HG03575 (cell line): ENCODE results near the gene MYBPC1.
"Not testable (repeated sequence)": the region's sequence is repeated elsewhere in the genome, so short reads cannot be mapped to it uniquely, and the experiment has no call there.

Source experiments
- ATAC-seq: cut with Tn5 transposase; IDR thresholded peaks from one replicate; pipeline ENCODE4 v1.9.1; 2021; ENCODE audit not compliant: unreplicated experiment, insufficient number of reproducible peaks, low FRiP score; ENCODE audit errors: extremely low read depth

The MYBPC1 gene

DNA sequence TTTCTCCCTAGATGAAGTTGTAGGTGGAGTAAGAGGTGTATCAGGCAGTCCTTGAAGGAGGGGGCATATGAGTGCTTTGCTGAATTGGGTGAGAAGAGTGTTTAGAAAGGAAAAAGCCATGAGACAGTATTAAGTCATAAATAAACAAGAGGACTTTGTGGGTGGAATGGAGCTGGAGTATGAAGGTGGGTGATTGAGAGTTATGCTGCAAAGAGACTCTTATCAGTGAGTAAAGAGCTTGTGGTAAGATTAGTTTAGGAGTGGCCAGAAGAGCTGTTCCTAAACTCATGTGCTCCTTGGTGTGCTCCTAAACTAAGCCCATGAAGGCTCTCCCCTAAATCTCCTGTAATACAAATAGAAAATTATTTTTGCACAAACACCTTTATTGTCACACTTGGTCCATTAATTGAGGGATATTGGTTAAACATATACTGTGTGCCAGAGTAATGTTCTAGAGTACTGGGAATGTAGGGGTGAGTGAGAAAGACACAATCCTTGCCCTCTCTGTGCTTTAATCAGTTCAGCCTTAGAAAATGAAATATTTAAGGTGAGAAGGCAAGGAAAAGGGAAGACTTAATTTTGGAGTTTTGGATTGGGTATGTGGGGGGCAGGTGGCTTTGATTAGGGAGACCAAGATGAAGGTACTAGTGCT, 112.5 kb downstream of the MYBPC1 start:
- no peak for ATAC-seq

DNA sequence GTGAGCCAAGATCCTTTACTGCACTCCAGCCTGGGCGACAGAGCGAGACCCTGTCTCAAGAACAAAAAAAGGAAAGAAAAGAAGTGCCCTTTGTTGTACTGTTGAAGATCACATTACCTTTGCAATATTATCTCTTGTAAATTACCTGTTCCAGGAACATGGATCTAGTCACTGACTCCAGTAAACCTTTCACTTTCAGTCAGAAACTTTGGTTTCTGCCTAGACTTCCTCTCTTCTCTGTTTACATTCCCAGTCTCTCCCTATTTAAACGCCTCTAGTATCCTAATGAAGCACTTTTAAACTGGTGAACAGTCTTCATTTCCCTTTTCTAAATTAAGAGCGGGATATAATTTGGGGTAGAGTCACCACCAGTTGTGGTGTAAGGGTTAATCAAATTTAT, 115.5 kb downstream of the MYBPC1 start:
- no peak for ATAC-seq

DNA sequence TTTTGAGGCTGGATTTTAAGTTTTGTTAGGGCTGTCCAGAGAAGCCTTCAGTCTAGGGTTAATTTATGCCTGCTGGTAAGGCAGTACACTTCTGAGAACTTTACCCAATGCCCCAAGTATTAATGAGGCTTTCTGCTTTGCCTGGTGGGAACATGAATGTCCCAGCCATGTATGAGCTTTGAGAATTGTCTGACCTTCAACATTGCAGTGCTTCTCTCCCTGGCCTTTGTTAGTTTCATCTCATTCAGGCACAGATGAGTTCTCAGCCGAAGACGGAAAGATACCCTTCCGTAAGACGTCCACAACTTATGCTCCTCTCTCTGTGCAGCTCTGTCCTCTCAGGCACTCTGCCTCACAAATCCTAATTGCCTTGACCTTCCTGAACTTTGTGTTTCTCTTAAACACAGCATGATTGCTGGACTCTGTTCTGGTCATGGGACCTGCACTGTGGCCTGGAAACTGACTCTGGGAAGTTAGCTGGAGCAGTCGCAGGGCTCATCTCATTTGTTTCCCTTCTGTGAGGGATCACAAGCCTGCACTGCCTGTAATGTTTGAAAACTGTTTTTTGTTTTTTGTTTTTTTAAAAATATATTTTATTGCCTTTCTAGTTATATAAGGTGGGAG, 118.4 kb downstream of the MYBPC1 start:
- no peak for ATAC-seq

DNA sequence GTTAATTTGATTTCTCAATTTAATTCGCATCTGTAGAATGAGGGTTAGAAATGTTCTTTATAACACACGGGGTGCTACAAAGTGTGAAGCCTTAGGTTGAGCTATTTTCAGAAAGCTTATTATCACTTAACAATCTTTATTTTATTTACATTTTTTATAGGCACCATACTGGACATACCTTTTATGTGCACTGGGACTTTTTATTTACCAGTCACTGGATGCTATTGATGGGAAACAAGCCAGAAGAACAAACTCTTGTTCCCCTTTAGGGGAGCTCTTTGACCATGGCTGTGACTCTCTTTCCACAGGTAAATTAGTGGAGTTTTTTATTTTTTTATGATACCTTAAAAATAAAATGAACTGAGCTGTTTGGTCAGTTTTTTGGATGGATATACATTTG, 119.2 kb downstream of the MYBPC1 start:
- no peak for ATAC-seq

DNA sequence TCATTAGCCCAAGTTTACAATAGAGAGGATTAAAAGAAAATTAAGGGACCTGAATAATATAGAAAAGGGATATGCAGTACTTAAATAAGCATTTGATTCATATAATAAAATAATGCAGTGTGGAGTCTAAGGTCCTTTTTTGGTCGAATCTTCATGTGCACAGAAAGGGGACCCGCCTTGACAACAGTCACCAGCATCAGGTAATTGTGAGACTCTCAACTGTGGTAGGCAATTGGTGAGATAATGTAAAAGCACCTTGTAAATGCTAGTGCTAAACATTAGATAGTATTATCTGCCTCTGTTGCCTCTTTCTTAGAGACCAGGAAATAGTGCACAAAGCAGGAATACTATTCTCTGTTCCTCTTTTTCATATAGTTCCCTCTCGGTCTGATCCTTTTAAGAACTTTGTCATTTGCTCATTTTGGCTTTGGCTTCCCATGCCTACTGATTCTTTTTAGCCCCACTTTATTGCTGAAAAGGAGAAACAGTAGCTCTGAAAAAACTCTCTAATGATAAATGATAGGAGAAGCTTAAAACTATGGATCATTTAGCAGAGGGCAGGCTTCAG, 120.2 kb downstream of the MYBPC1 start:
- ATAC-seq = no peak

DNA sequence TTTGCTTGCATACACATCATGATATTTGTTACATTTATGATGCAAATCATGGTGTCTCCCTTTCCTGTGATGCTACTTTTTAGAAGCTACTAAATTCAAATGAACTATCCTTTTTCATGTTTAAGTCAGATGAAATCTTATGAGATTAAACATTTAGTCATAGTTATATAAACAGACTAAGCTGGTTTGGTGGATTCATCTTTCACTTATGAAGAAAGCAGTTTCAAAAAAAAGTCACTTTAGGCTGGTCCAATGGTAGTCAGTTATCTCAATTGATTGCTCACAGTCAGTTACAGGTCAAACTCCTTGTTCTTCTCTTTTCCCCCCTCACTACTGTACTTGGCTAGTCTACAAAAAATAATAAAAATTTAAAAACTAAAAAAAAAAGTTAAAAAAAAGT, 124.8 kb downstream of the MYBPC1 start:
- ATAC-seq = no peak

DNA sequence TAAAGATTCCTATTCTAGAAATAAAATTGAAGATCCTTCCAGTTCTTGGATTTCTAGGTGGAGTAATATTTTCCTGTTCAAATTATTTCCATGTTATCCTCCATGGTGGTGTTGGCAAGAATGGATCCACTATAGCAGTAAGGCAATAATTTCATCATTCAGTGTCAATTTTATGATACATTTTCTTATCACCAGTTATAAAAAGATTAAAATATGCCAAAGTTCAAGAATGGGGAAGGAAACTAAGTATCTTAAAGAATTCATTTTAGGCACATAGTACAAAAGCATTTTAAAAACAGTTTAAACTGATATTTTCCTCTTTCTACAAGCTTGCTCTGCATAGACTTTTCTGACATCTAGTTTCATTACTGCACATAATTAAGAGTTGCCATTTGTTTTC, 125.3 kb downstream of the MYBPC1 start:
- no peak for ATAC-seq

DNA sequence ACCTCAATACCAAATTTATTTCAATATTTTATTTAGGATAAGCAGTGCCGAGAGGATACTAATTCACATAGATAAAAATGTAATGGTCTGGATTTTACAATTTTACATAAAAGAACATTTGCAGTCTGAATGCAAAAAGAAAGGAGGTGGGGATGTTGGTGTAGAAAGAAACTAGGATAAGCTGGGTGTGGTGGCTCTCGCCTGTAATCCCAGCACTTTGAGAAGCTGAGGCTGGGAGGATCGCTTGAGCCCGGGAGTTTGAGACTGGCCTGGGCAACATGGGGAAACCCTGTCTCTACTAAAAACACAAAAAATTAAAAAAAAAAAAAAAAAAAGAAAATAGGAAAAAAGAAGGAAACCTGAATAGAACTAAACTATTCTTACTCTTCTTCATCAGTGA, 127.6 kb downstream of the MYBPC1 start:
- no peak for ATAC-seq

DNA sequence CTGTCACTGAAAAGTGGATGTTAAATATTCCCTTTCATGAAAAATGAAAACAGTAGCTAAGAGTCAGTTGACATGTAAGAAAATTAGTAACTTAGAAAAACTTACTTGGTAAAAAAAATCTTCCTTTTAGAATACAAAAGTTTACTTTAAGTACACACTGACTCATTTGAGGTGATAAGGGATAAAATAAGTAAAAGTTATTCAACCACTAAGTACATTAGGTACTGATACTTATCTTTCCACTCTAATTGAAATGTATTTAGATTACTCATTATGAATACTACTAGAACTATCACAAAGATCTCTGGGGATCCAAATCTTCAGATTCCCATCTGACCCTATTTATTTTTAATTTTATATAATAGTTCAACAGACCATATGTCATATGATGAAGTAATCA, 132.3 kb downstream of the MYBPC1 start:
- ATAC-seq = no peak

DNA sequence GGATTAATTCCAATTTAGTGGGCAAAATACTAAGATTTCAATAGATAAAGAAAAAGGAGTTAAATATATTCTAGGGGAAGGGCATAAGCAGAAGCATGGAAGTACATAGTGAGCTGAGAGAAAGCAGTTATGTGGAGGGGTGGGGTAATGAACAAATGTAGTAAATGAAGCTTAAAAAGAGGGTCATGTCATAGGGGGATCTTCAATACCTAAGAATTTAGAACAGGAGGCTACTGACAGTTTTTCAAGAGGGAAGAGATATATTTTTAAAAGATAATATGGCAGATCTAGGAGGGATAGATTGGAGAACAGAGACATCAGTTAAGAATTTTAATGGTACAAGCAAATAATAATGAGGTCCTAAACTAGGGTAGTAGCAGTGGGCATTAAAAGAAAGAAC, 135.1 kb downstream of the MYBPC1 start:
- no peak for ATAC-seq

DNA sequence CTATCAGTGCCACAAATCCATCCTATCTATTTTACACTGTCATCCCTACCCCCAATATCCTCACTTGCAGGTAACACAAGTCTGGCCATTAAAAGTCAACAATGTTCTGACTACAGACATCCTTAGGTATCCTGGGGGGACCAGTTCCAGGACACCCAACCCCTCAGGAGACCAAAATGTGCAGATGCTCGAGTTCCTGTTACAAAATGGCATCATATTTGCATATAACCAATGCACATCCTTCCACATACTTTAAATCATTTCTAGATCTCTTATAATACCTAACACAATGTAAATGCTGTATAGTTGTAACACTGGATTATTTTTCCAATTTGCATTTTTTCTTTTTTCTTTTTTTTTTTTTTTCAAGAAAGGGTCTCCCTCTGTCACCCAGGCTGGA, 137.5 kb downstream of the MYBPC1 start:
- ATAC-seq = no peak

DNA sequence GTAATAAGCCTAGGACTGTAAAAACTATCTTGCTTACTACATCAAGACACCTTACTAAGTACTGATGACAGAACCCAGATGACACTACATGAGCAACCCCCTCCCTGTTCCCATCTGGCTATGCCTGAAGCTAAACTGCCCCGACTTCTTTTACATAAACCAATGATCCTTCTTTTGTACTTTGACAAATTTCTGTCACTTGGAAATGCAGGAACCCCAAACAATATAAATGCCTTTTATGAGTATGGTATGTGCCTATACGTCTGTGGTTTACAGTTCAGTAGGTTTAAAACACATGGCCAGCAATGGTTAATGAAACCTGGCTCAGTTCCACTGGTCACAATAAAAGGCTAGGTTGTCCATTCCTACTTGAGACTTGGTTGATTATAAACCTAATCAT, 138.4 kb downstream of the MYBPC1 start:
- no peak for ATAC-seq

DNA sequence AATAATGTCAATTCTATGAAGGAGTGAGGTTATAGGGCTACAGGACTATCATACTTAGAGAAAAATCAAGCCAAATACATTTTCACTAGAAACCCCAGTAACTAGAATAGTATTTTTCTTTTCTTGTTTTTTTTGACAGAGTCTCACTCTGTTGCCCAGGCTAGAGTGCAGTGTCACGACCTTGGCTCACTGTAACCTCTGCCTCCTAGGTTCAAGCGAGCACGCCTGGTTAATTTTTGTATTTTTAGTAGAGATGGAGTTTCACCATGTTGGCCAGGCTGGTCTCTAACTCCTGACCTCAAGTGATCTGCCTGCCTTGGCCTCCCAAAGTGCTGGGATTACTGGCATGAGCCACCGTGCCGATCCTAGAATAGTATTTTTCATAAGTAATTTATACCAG, 139.7 kb downstream of the MYBPC1 start:
- not testable (repeated sequence) for ATAC-seq
